Mesothelial cell of epicardium (in vitro differentiated cells): ENCODE results near the gene ACSS1. TPM values are rescaled to one million over a fixed set of nuclear protein-coding genes. Genes with fewer than 3 reads are reported as not detected.

Experiments
- DNase-seq, 2 experiments: peaks; one replicate each; pipeline ENCODE4 v3.0.0; 2021; ENCODE audit warnings: low spot score in 2 of 2; ENCODE audit not compliant: unreplicated experiment in 2 of 2
- H3K27ac Mint-ChIP-seq: 2 replicates; pipeline ENCODE4 v1.8.0; 2021; ENCODE audit warnings: mixed read lengths
- H3K27me3 Mint-ChIP-seq: 2 replicates; pipeline ENCODE4 v1.8.0; 2021; ENCODE audit warnings: low read depth, mixed read lengths
- H3K36me3 Mint-ChIP-seq: 2 replicates; pipeline ENCODE4 v1.8.0; 2021; ENCODE audit warnings: mixed read lengths
- H3K4me1 Mint-ChIP-seq: 2 replicates; pipeline ENCODE4 v1.8.0; 2021; ENCODE audit warnings: mixed read lengths
- H3K4me3 Mint-ChIP-seq: 2 replicates; pipeline ENCODE4 v1.8.0; 2021; ENCODE audit warnings: mild to moderate bottlenecking, moderate library complexity, mixed read lengths
- H3K9me3 Mint-ChIP-seq: 2 replicates; pipeline ENCODE4 v1.8.0; 2021; ENCODE audit warnings: mixed read lengths
- total RNA-seq: library from RNA; stranded (reverse); gene quantifications from 3 replicates; pipeline ENCODE4 v1.2.1, GENCODE V29; 2021
- TF ChIP-seq, protein P1 (sequence below): fragments of 200-600 bp; sonication (generic); IDR thresholded peaks from one replicate; pipeline ENCODE4 v1.5.0; 2021; ENCODE audit warnings: antibody characterized with exemption; ENCODE audit not compliant: unreplicated experiment

The ACSS1 gene
- total RNA-seq, 1 donor from 2014 or later = 4.8 TPM

DNA sequence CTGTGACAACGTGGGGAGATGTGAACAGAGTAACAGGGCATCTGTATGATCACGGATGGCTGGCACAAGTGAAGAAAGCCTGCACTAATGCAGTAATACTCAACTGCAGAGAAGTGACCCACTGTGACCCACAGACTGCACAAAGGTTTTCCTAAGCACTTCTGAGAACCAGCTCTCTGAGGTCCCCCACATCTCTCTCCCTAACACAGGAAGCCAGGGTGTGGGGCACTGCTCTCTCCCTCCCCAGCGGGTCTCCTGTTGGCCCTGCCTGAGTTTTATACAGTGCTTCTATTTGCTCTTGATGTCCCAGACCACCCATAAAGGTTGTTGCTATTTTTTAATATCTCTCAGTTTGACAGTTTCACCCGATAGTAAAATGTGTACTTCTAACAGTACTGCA lies 76.7 kb downstream of the ACSS1 start:
- H3K9me3 Mint-ChIP-seq = peaks cover 18% of the 10 kb centered on the region
- no peaks in the 10 kb centered on the region for H3K27me3 Mint-ChIP-seq
- no peak overlapping the region for H3K4me3 Mint-ChIP-seq
- TF ChIP-seq, protein P1, sequence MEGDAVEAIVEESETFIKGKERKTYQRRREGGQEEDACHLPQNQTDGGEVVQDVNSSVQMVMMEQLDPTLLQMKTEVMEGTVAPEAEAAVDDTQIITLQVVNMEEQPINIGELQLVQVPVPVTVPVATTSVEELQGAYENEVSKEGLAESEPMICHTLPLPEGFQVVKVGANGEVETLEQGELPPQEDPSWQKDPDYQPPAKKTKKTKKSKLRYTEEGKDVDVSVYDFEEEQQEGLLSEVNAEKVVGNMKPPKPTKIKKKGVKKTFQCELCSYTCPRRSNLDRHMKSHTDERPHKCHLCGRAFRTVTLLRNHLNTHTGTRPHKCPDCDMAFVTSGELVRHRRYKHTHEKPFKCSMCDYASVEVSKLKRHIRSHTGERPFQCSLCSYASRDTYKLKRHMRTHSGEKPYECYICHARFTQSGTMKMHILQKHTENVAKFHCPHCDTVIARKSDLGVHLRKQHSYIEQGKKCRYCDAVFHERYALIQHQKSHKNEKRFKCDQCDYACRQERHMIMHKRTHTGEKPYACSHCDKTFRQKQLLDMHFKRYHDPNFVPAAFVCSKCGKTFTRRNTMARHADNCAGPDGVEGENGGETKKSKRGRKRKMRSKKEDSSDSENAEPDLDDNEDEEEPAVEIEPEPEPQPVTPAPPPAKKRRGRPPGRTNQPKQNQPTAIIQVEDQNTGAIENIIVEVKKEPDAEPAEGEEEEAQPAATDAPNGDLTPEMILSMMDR = no peak
- H3K4me1 Mint-ChIP-seq = no peaks in the 10 kb centered on the region
- DNase-seq = no peak
- H3K27ac Mint-ChIP-seq = no peak overlapping the region
- peaks cover 61% of the 10 kb centered on the region for H3K36me3 Mint-ChIP-seq

DNA sequence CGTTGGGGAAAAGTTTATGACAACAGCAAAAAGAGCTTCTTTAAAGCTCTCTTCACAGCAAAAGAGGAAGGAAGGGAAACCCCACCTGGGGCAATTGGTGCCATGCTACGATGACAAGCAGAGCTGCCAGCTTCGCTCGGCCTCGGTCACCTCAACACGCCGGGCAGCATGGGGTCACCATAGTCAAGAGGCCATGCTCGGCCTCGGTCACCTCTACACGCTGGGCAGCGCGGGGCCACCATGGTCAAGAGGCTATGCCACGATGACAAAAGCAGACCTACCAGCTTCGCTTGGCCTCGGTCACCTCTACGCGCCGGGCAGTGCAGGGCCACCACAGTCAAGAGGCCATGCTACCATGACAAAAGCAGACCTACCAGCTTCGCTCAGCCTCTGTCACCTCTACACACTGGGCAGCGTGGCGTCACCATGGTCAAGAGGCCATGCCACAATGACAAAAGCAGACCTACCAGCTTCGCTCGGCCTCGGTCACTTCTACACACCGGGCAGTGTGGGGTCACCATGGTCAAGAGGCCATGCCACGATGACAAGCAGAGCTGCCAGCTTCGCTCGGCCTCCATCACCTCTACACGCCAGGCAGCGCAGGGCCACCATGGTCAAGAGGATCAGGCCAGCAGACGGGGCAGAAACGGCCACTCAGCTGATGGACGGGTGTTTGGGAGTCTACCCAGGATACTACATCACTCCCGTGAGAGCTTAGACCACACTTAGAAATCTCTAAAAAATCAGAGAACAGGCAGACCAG lies 77.5 kb downstream of the ACSS1 start:
- no peak overlapping the region for H3K4me3 Mint-ChIP-seq
- H3K4me1 Mint-ChIP-seq = no peaks in the 10 kb centered on the region
- no peak for DNase-seq
- peaks cover 26% of the 10 kb centered on the region for H3K9me3 Mint-ChIP-seq
- no peak overlapping the region for H3K27ac Mint-ChIP-seq
- H3K27me3 Mint-ChIP-seq = no peaks in the 10 kb centered on the region
- H3K36me3 Mint-ChIP-seq = peaks cover 69% of the 10 kb centered on the region
- TF ChIP-seq, protein P1 = no peak

DNA sequence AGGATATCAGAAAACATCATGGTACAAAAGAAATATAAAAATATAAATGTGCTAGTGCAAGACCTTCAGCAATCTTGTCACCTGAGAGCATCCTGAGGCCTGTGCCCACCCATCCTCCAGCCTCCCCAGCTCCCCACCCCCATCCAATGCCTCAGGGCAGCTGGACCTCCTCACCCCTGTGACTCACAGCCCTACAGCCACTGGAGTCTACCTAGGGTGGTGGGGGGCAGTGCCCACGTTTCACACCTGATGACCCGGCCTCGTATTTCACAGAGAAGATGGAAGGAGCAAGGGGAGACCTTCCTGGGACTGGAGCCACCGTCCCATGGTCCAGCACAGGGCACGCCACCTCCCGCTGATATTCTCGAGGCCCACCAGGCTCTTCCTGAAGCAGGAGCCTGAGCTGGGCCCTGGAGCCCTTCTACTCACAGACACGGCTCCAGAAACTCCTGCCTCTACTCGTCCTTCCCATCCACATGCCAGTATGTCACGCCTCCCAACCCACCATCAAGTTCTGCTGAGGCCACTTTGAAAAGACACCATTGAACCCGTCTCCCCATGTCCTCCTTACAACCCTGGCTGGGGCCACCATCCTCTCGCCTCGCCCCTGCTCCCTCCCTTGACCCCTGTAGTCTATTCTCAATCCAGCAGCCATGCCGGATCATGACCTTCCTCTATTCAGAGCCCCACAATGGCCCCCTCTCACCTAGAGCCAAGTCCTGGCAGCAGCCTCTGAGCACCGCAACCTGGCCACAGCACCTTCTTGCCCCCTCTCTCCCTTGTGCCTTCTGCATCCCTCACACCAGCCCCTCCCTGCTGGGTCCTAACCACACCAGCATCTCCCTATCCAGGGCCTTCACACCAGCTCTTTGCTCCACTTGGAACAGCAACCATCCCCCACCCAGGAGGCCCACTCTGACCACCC lies 78.6 kb downstream of the ACSS1 start:
- H3K27me3 Mint-ChIP-seq = no peaks in the 10 kb centered on the region
- TF ChIP-seq, protein P1 = no peak
- no peak for DNase-seq
- no peaks in the 10 kb centered on the region for H3K4me1 Mint-ChIP-seq
- H3K4me3 Mint-ChIP-seq = no peak overlapping the region
- H3K9me3 Mint-ChIP-seq = peaks cover 34% of the 10 kb centered on the region
- H3K27ac Mint-ChIP-seq = no peak overlapping the region
- H3K36me3 Mint-ChIP-seq = peaks cover 78% of the 10 kb centered on the region

DNA sequence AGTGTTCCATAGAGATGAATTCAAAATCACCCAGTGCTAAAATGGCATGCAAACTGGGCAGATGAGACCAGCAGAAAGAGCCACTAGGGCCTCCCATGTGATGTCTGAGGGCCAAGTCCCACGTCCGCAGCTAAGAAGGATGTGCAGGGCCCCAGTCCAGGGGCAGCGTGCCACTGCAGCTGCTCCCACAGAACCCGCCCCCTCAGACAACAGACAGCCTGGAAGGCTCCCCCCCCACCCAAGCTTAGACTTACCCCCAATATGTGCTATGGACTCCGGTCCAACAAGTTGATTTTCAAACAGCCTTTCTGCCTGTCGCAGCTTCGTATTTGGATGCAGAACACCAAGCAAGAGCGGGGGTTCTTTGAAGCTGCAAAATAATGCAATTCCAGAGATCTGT lies 79.4 kb downstream of the ACSS1 start:
- Mint-ChIP-seq H3K36me3 (peaks cover 82% of the 10 kb centered on the region), H3K4me3 (no peak overlapping the region), H3K27ac (no peak overlapping the region), H3K4me1 (no peaks in the 10 kb centered on the region), H3K27me3 (no peaks in the 10 kb centered on the region), H3K9me3 (peaks cover 36% of the 10 kb centered on the region)
- TF ChIP-seq, protein P1 = no peak
- no peak for DNase-seq

DNA sequence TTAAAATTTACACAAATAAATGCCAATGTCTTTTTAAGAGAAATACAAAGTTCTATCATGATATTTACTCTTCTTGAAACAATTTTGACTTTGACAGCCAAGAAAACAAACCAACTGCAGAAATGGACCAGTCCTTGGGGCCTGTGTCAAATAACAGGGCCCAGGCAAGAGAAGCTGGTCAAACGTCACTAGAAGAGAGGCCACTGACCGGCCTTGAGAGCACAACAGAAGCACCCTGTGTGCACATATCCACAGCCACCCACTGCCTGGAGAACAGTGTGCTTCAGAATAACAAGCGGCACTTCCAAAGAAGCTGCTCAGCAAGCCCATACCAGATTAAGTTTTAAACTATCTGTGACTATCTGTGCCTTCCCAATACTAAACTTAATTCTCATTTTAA lies 80.1 kb downstream of the ACSS1 start:
- Mint-ChIP-seq H3K36me3 (peaks cover 86% of the 10 kb centered on the region), H3K9me3 (peaks cover 36% of the 10 kb centered on the region), H3K27ac (no peak overlapping the region), H3K4me3 (no peak overlapping the region), H3K4me1 (no peaks in the 10 kb centered on the region), H3K27me3 (no peaks in the 10 kb centered on the region)
- DNase-seq = no peak
- TF ChIP-seq, protein P1 = no peak
